Stromal cell of bone marrow (primary cell): ENCODE results near the gene STAB2.

Source experiments
- DNase-seq: peaks from one replicate; pipeline ENCODE4 v3.0.0-alpha.2; 2012; ENCODE audit warnings: low read depth

The STAB2 gene

GRCh38 chr12:103586791-103587370 is at the start of gene STAB2:
Gene STAB2, plus strand, starts transcription at chr12:103587273. Its CDS starts 204 bp downstream, at chr12:103587477.
- no peak for DNase-seq

GRCh38 chr12:103538397-103538796 is 48.7 kb upstream of the STAB2 start:
- no peak for DNase-seq

GRCh38 chr12:103540319-103540718 is 46.8 kb upstream of the STAB2 start:
- DNase-seq, result no peak

- DNase-seq, result no peak
Observed at GRCh38 chr12:103542078-103542477, 45.0 kb upstream of the STAB2 start.

GRCh38 chr12:103546959-103547358 is 40.1 kb upstream of the STAB2 start:
- DNase-seq, result no peak

GRCh38 chr12:103547376-103547775 is 39.7 kb upstream of the STAB2 start:
- no peak for DNase-seq

GRCh38 chr12:103547929-103548328 is 39.1 kb upstream of the STAB2 start:
- no peak for DNase-seq

GRCh38 chr12:103548622-103549601 is 38.2 kb upstream of the STAB2 start:
- DNase-seq, result peak; percentile 42

GRCh38 chr12:103556890-103557627 is 30.0 kb upstream of the STAB2 start:
- no peak for DNase-seq

GRCh38 chr12:103557628-103558010 is 29.5 kb upstream of the STAB2 start:
- DNase-seq, result no peak

- DNase-seq, result no peak
Observed at GRCh38 chr12:103558879-103559278, 28.2 kb upstream of the STAB2 start.

- DNase-seq, result peak; percentile 95
Observed at GRCh38 chr12:103560604-103561101, 26.4 kb upstream of the STAB2 start.

- DNase-seq, result no peak
Observed at GRCh38 chr12:103561174-103561573, 25.9 kb upstream of the STAB2 start.

GRCh38 chr12:103566398-103566797 is 20.7 kb upstream of the STAB2 start:
- no peak for DNase-seq

- no peak for DNase-seq
Observed at GRCh38 chr12:103569278-103569677, 17.8 kb upstream of the STAB2 start.

- DNase-seq, result no peak
Observed at GRCh38 chr12:103571286-103571685, 15.8 kb upstream of the STAB2 start.

GRCh38 chr12:103572312-103573045 is 14.6 kb upstream of the STAB2 start:
- DNase-seq, result no peak

- DNase-seq, result no peak
Observed at GRCh38 chr12:103573185-103573584, 13.9 kb upstream of the STAB2 start.

- no peak for DNase-seq
Observed at GRCh38 chr12:103578926-103579325, 8.1 kb upstream of the STAB2 start.

GRCh38 chr12:103580026-103580425 is 7.0 kb upstream of the STAB2 start:
- no peak for DNase-seq

GRCh38 chr12:103583008-103583407 is 4.1 kb upstream of the STAB2 start:
- DNase-seq, result no peak

- no peak for DNase-seq
Observed at GRCh38 chr12:103586132-103586531, 941 bp upstream of the STAB2 start.
